NCI-H2227 (cell line): ENCODE data around the gene MEGF6.

Experiments
- DNase-seq: peaks from one replicate; lab custom pipeline; 2025; ENCODE audit not compliant: unreplicated experiment; lab: John Stamatoyannopoulos, UW

MEGF6 gene

DNA sequence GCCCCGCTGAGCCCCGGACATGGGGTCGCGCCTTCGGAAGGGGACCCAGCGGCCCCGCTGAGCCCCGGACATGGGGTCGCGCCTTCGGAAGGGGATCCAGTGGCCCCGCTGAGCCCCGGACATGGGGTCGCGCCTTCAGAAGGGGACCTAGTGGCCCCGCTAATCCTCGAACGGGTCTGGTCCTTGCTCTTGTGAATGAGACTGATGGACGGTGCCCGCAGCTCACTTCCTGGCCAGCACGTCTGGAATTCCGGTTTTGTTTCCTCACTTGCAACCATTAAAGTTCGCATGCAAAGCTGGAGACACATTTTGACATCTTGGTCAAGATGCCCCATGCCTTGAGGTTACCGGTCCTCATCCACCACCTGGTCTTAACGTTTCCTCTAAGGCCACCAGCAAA, 33.0 kb upstream of the MEGF6 start:
- no peak for DNase-seq

- DNase-seq: no peak
Measured at GRCh38 chr1:3642919-3643675, 31.8 kb upstream of the MEGF6 start.

DNA sequence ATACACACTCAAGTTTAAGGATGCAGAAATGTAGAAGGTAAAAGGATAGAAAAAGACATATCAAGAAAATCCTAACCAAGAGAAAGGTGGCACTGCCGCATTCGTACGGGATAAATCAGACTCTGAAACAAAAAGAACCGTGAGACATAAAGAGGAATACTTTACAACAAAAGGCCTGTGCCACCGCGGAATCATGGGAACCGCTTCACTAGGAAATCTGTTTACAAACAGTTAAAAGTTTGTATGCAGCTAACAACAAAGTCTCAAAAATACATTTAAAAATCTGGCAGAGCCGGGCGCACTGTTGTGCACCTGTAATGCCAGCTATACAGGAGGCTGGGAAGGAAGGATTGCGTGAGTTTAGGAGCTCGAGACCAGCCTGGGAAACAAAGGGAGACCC, 30.5 kb upstream of the MEGF6 start:
- DNase-seq: no peak

DNA sequence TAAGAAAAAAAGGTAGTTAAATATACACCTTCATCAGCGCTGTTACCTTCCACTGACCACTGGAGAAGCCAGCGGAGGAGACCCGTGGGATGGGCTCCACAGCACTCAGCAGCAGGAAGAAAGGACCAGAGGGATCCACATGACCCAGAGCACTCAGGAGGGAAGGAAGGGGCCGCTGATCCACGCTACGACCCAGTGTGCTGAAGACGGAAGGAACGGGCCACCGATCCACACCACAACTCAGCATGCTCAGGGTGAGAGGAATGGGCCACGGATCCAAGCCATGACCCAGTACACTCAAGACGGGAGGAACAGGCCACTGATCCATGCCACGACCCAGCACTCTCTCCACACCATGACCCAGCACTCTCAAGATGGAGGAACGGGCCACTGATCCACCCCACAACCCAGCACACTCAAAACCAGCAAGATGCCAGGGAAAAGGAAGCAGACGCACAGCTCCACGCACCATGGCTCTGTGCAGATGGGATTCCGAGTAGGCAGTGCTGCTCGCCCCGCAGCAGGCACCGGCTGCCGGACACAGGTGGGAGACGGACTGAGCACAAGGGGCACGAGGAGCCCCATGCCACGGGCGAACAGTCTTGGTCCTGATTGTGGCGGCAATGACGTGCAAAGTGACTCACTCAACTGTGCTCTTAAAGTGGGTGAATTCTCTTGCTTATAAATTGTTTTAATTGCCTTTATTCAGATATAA, 29.9 kb upstream of the MEGF6 start:
- no peak for DNase-seq

- no peak for DNase-seq
Measured at GRCh38 chr1:3640121-3640837, 29.0 kb upstream of the MEGF6 start.

GRCh38 chr1:3639397-3639911, 28.1 kb upstream of the MEGF6 start:
- no peak for DNase-seq

DNA sequence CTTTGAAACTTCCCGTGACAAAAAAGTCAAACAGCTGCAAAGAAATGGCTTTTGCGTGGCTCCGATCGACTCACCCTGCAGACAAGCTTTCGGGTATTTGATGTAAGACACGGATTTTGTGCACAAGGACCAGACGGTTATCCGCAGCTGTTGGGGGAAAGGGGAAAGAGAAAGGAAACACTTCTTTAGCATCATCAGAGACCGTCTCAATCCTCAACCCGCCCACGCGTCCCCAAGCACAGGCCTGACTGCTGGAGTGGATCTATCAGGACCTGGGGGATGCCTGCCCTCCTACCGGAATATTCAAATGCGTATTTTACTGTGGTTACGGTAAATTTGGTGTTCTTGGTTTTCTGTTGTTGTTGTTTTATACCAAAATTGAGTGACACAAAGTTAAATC, 27.4 kb upstream of the MEGF6 start:
- no peak for DNase-seq

DNA sequence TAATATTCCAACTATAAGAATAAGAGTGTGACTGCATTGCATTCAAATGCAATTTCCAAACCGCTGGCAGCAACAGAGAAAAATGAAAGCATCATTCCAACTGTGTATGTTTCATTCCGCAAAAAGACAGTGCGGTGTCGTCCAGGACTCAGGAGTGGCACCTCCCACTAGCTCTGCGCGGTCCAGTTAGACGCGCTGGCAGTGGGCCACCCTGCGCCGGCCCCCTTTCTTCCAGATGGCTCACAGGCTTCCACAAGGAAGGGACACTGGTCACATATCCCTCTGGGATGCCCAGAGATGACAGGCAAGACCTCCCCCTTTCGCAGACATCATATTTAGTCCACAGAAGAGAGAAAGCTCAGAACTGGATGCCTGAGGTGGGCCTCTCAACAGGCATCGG, 26.7 kb upstream of the MEGF6 start:
- DNase-seq: no peak

- DNase-seq: no peak
Measured at GRCh38 chr1:3636531-3636930, 25.2 kb upstream of the MEGF6 start.

DNA sequence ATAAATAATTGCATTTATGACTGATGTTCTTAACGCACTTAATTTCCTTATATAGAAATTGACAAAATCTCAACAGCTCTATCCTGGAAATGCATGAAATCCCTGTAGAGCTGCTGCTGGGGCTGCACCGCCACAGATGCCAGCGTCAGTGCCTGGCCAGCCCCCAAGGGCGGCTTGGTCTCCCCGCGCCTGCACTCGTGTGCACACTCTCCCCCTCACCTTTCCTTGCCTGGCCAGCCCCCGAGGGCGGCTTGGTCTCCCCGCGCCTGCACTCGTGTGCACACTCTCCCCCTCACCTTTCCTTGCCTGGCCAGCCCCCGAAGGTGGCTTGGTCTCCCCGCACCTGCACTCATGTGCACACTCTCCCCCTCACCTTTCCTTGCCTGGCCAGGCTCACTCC, 24.8 kb upstream of the MEGF6 start:
- DNase-seq: no peak

- no peak for DNase-seq
Measured at GRCh38 chr1:3634059-3634800, 22.9 kb upstream of the MEGF6 start.

DNA sequence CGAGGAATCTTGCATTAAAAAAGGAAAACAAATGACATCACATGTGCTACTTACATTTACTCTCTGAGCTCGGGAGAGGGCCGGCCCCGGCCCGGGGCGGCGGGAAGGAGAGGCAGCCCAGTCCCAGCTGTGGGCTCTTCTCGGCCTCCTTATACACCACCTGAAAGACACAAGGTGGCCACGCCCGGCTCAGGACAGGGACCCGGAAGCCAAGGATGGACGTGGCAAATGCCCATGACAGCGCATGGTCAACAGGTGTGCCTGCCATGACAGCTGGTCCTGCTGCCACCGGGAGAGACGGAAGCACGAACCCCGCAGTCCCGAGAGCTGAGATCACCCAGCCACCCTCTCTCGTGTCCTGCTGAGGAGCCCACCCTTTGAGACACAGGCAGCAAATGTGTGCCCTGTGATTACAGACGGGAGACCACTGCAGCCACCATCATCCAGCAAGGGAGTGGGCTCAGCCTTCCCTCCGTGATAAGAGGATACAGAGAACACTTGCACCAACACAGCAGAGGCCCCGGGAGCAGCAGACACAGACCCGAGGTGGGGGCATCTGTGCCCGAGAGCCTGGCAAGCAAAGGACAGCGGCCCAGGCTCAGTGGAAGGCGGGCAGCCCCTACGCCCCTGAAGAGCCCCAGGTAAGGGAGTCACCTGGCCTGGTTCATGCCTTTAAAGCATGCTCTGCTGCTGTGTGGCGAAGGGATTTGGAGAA, 22.2 kb upstream of the MEGF6 start:
- DNase-seq: no peak

GRCh38 chr1:3632716-3633343, 21.5 kb upstream of the MEGF6 start:
- DNase-seq: no peak

DNA sequence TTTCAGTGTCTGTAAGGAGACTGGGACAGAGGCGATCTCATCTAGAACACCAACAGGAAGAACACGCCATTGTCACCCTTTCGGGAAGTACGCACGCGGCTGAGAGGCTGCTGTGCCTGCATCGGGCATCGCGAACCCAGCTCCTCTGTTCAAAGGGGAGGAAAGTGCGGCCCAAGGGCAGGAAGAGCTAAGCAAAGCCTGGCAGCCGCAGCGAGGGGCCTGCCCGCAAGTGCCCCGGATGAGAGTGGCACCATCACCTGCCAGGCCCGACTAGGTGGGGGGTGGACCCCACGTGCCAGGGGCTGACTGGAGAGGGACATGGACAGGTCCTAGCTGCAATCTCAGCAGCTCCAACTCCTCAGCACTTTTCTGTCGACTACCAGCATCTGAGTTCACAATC, 21.0 kb upstream of the MEGF6 start:
- no peak for DNase-seq

DNA sequence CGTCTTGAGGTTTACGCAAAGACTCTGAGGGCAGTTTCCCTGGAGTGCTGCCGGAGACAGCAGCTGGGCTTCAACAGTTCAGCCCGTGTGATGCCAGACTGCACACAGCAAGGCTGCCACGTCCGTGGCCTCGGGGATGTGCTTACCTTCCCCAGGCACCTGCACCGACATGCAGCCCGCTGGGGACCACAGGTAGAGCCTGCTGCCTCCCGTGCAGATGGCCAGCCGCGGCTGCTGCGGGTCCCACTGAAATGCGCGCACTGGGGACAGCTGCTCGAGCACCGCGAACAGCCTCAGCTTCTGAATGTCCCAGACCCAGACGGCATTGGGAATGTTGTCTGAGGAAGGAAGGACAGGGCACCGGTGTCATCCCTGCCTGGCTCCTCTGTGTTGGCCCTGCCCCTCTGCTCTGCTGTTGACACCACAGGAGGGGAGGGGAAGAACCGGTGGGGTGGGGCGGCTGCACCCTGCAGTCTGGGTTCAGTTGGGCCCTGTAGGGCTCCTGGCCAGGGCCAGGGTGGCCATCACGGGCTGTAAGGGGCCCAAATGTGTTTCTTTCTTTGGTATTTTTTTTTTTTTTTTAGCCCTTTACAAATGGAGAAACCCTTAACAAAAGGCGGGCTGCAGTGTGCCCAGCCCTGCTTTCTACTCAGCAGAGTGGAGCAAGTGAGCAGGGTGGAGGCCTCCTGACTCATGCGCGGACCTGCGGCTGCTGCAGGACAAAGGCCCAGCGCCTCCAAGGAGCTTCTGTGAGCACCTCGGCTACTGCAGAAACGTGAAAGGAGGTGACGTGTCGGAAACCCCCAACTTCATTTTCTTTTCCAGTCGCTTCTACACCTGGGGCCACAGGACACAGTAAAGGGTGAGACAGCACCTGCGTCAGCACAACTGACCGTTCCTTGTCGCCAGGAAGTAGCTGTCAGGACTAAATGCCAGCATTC, 20.3 kb upstream of the MEGF6 start:
- DNase-seq: no peak

DNA sequence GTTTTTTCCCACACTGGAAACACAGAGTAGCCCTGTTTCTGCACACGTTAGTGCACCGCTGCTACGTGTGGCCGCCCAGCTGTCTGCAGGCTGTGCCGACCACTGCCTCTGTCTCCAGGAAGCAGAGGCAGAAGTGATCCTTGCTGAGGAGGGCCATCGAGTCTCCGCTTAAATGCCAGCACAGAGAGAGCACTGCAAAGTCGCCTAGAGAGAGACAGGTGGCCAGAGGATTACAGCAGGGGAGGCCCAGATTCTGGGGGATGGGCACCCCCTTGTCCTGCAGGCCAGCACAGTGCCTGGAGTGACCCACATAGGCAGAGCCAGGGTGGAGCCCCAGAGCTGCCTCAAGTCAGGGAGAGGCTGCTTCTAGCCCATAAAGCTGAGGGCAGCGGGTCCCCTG, 19.6 kb upstream of the MEGF6 start:
- DNase-seq: no peak

DNA sequence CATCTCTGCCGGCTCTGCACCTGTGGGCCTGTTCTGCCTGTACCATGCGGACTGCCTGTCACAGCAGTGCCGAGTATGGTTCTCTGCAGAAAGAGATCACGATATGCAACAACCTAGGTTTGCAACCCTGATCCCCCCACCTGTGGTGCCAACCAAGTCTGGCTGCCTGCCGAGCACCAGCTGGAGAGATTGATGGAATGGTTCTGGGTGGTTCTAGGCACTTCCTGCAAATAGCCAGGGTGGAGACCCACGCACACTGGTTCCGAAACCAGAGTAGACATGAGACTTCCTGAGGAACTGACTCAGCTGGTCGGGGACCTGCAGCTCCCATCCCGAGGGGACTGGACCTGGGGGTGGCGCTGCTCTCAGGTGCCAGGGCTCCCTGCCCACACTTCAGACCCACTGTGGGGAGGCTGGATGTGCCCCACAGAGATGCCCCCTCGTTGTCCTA, 18.9 kb upstream of the MEGF6 start:
- no peak for DNase-seq

DNA sequence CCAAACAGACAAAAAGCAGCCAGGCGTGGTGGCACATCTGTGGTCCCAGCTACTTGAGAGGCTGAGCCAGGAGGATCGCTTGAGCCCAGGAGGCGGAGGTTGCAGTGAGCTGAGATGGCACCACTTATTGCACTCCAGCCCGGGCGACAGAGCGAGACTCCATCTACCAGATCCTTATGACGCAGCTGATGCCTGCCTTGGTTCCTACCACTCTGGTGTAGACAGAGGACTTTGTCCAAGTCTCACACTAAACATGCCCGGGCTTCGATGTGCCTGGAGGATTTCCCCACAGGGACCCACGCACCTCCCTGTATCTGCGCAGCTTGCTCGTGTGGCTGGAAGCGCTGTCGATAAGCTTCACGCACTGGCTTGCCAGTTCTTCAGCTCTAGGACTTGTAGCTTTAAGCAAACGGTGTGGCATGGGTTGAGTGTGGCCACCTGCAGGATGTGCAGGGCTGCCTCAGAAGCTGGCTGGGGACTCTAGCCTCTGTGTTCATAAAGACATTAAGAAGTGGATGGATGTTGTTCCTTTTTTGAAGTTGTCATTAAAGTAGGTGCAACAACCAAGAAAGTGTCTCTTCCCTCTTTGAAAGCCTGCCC, 18.4 kb upstream of the MEGF6 start:
- no peak for DNase-seq

DNA sequence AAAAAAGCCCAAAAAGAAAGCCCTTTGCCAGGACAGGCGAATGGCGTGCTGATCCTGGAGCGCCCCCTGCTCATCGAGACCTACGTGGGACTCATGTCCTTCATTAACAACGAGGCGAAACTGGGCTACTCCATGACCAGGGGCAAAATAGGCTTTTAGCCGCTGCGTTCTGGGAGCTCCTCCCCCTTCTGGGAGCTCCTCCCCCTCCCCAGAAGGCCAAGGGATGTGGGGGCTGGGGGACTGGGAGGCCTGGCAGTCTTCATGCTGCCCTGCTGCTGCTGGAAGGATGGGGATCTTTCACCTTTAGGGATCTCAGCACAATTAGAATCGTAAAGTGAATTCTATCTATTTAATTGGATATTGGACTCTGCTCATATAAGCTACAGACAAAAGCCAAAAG, 17.1 kb upstream of the MEGF6 start:
- DNase-seq: no peak
